NCI-H460 (cell line): ENCODE results near the gene PYGO1. TPM values are rescaled to one million over a fixed set of nuclear protein-coding genes. Genes with fewer than 3 reads are reported as not detected.
A peak's percentile ranks its signal among the peaks of the same experiment; 100 is the strongest.
"Not testable (repeated sequence)": the region's sequence is repeated elsewhere in the genome, so short reads cannot be mapped to it uniquely, and the experiment has no call there.

Experiments used
- DNase-seq: peaks from one replicate; pipeline ENCODE4 v3.0.0-alpha.2; 2016; ENCODE audit warnings: low read depth; ENCODE audit errors: extremely low read depth
- total RNA-seq: library from RNA; depleted of rRNA; stranded (reverse); fragments of >200 nt; shearing (Covaris generic); gene quantifications from 2 replicates; pipeline ENCODE4 v1.2.3, GENCODE V29; 2014; rRNA removed

PYGO1 gene
- total RNA-seq, 1 experiment from 2014 or later: 13.0 TPM

DNA sequence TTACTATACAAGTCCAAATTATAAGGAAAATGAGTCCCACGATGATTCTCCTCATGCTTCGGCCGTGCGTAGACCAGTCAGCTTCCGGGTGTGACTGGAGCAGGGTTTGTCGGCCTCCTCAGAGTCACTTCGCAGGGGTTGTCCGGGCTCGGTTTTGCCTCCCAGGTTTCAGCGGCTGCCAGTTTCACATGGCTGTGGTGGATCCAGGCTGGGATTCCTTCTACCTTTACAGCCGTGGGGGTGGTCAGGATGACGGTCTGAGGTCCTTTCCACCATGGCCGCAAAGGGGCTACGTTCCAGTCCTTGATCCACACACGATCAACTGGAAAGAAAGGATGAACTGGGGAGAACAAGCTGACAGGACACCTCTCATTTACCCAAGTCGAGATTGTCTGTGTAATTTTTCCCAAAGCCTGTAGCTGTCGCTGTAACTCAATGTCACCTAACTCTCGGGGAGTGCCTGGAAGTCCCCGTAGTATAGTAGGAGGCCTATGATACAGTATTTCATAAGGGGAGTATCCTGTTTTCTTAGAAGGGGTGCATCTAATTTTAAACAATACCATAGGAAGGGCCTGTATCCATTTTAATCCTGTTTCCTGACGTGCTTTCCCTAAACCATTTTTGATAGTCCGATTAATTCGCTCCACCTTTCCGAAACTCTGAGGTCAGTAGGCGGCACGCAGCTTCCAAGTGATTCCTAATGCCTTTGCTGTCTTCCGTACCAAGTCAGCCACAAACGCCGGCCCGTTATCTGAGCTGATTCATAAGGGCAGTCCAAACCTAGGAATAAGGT, 74.3 kb downstream of the PYGO1 start:
- DNase-seq: not testable (repeated sequence)

DNA sequence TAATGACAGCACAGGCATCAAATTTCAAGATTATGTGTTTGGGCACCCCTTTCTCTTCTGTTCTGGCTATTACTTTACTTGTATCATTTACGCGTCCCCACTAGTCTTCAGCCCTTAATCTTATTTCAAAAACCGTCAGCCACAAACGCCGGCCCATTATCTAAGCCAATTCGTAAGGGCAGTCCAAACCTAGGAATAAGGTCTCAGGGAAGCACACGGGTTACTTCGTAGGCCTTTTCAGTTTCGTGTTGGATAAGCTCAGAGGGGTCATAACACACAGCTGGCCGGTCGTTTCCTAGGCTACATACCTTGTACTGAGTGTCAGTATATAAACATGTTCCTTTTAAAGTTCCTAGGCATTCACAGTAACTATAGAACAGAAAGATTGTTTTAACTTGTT, 75.0 kb downstream of the PYGO1 start:
- no peak for DNase-seq

- no peak for DNase-seq
Measured at GRCh38 chr15:55507567-55507966, 80.6 kb downstream of the PYGO1 start.

GRCh38 chr15:55505407-55505806, 82.7 kb downstream of the PYGO1 start:
- DNase-seq: not testable (repeated sequence)

- no peak for DNase-seq
Measured at GRCh38 chr15:55499151-55499550, 89.0 kb downstream of the PYGO1 start.

- DNase-seq: peak; percentile 83
Measured at GRCh38 chr15:55498109-55498938, 89.8 kb downstream of the PYGO1 start.

DNA sequence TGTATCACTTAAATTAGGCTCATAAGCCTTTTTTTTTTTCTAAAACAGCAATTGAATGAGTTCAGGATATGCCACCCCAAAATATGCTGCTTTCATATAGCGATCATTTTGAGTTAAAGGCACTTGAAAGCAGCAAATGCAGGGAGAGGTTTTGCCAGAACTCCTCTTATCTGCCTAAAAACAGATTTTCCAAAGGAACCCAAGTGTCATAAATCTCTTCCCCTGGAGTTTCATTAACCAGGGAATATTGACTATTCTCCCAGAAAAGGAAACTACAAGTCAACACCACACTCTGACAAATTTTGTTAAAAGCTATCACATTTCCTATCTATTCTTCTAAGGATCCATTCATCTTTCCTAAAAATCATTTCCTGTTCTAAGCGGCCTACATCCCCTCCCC, 91.4 kb downstream of the PYGO1 start:
- DNase-seq: no peak

GRCh38 chr15:55494931-55495330, 93.2 kb downstream of the PYGO1 start:
- DNase-seq: no peak

GRCh38 chr15:55488952-55489600, 99.1 kb downstream of the PYGO1 start:
- not testable (repeated sequence) for DNase-seq

Other genes starting within 250 kb of the PYGO1 start
- gene CCPG1, start 180.0 kb downstream of the PYGO1 start, total RNA-seq: 268 and 298 TPM in 2 replicates
- 38.2 and 40.4 TPM in 2 replicates for gene PIERCE2, start 179.8 kb downstream of the PYGO1 start, total RNA-seq
- gene DNAAF4, start 80.1 kb downstream of the PYGO1 start, total RNA-seq: 2.0 and 7.0 TPM in 2 replicates
- gene PRTG, start 154.8 kb upstream of the PYGO1 start, total RNA-seq: 13.4 and 14.3 TPM in 2 replicates